MCF 10A (cell line): ENCODE results near the gene ALDH5A1. TPM values are rescaled to one million over a fixed set of nuclear protein-coding genes. Genes with fewer than 3 reads are reported as not detected.

Source experiments
- BruUV-seq: library from RNA; stranded (reverse); fragments of 400-500 nt; replicated peaks from 2 replicates; lab custom pipeline; 2021; lab: Mats Ljungman, UMichigan
- CTCF ChIA-PET: fragments of 300-600 bp; sonication (Branson Sonifier 250); formaldehyde crosslinking; extraction: SDS; loops from one replicate; lab custom pipeline; 2021; ENCODE audit warnings: antibody characterized with exemption, inconsistent platforms; lab: Yijun Ruan, JAX
- POLR2A ChIA-PET: fragments of 300-600, 350-650 bp; sonication (Branson Sonifier 250); formaldehyde crosslinking; extraction: SDS; loops from one replicate; lab custom pipeline; 2020; ENCODE audit warnings: antibody characterized with exemption, inconsistent platforms; lab: Yijun Ruan, JAX
- DNase-seq: peaks from one replicate; pipeline ENCODE4 v3.0.0-alpha.2; 2018; ENCODE audit not compliant: unreplicated experiment
- H3K27ac Mint-ChIP-seq: one replicate; pipeline ENCODE4 v1.8.0; 2022; ENCODE audit warnings: mild to moderate bottlenecking, low read depth, mixed read lengths; ENCODE audit not compliant: unreplicated experiment
- H3K27me3 Mint-ChIP-seq: one replicate; pipeline ENCODE4 v1.8.0; 2022; ENCODE audit warnings: mixed read lengths; ENCODE audit not compliant: insufficient read depth, unreplicated experiment
- H3K36me3 Mint-ChIP-seq: one replicate; pipeline ENCODE4 v1.8.0; 2022; ENCODE audit warnings: mild to moderate bottlenecking, moderate library complexity, mixed read lengths; ENCODE audit not compliant: insufficient read depth, unreplicated experiment
- H3K4me1 Mint-ChIP-seq: one replicate; pipeline ENCODE4 v1.8.0; 2022; ENCODE audit warnings: mixed read lengths; ENCODE audit not compliant: insufficient read depth, unreplicated experiment
- H3K4me3 Mint-ChIP-seq: one replicate; pipeline ENCODE4 v1.8.0; 2022; ENCODE audit warnings: mild to moderate bottlenecking, moderate library complexity, mixed read lengths; ENCODE audit not compliant: unreplicated experiment
- H3K9me3 Mint-ChIP-seq: one replicate; pipeline ENCODE4 v1.8.0; 2022; ENCODE audit warnings: mixed read lengths; ENCODE audit not compliant: unreplicated experiment
- intact Hi-C: fragments of 100-400 bp; cut with micrococcal nuclease; formaldehyde crosslinking; loops from 2 replicates; pipeline ENCODE4 v1.14.1; 2022
- total RNA-seq: library from RNA; stranded (reverse); gene quantifications from 2 replicates; pipeline ENCODE4 v1.2.3, GENCODE V29; 2022
- TF ChIP-seq, protein P1 (sequence below): fragments of 200-600 bp; IDR thresholded peaks from one replicate; pipeline ENCODE4 v1.8.0; 2022; ENCODE audit warnings: antibody characterized with exemption, mild to moderate bottlenecking; ENCODE audit not compliant: unreplicated experiment

Gene ALDH5A1
- total RNA-seq, 1 experiment from 2014 or later = 1.7 TPM

DNA sequence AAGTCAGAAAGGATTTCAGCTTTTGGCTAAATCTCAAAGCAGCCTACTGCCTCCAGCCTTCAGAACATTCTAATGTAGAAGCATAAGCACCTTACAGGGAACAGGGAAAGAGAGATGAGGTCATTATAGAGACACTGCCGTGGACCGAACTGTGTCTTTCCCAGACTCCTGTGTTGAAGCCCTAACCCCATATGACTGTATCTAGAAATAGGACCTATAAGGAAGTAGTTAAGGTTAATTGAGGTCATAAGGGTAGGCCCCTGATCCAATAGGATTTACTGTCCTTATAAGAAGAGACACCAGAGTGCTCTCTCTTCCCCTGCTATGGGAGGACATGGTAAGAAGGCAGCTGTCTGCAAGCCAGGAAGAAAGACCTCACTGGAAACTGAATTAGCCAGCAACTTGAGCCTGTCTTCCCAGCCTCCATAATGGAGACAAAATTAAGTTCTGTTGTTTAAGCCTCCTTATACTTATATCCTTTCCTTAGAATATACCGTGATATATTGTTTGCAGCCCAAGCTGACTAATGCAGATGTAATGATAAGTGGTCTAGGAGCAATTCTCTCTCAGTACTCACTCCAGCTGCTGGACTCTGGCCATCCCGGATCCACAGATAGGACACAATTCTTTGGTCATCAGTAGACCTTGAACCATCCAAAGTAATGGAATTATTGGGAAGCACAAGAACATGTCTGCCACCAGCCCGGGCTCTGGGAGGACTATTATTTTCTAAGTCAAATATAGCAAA lies 71.4 kb downstream of the ALDH5A1 start:
- Mint-ChIP-seq H3K9me3 (no peaks in the 10 kb centered on the region), H3K27me3 (no peaks in the 10 kb centered on the region), H3K36me3 (no peaks in the 10 kb centered on the region), H3K4me1 (no peaks in the 10 kb centered on the region), H3K27ac (no peak overlapping the region), H3K4me3 (no peak overlapping the region)
- TF ChIP-seq, protein P1, sequence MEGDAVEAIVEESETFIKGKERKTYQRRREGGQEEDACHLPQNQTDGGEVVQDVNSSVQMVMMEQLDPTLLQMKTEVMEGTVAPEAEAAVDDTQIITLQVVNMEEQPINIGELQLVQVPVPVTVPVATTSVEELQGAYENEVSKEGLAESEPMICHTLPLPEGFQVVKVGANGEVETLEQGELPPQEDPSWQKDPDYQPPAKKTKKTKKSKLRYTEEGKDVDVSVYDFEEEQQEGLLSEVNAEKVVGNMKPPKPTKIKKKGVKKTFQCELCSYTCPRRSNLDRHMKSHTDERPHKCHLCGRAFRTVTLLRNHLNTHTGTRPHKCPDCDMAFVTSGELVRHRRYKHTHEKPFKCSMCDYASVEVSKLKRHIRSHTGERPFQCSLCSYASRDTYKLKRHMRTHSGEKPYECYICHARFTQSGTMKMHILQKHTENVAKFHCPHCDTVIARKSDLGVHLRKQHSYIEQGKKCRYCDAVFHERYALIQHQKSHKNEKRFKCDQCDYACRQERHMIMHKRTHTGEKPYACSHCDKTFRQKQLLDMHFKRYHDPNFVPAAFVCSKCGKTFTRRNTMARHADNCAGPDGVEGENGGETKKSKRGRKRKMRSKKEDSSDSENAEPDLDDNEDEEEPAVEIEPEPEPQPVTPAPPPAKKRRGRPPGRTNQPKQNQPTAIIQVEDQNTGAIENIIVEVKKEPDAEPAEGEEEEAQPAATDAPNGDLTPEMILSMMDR = no peak
- CTCF ChIA-PET = interaction anchor here (0.8 to 4.9 kb wide), 2 partner anchors 12 to 15 kb away, joined by 4 to 34 read pairs; no protein-coding TSS in a partner anchor
- no peak for DNase-seq
- intact Hi-C loops = no loop called here
- POLR2A ChIA-PET = no interaction called here
- no TSS peak for BruUV-seq

DNA sequence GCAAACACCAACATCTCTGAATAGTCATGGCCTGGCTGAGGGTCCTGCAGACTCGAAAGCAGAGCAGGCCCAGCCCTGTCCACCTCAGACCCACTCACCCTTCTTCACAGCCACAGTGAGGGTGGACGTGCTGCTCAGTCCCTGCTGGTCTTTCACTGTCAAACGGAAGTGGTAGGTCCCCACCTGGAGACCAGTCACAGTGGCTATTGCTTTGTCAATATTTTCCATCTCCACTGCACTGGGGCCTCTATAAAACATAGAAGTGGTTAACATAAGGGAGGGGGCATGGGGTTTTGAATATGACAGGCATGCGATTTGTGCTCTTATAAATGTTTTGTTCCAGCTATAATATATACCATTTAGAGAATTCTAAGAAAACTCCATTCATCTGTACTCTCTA lies 73.9 kb downstream of the ALDH5A1 start:
- H3K9me3 Mint-ChIP-seq = no peaks in the 10 kb centered on the region
- no peaks in the 10 kb centered on the region for H3K27me3 Mint-ChIP-seq
- H3K36me3 Mint-ChIP-seq = no peaks in the 10 kb centered on the region
- POLR2A ChIA-PET = interaction anchor here (0.6 kb wide), 1 partner anchor 228 kb away, joined by 3 read pairs; no protein-coding TSS in a partner anchor
- intact Hi-C loops = no loop called here
- no peak overlapping the region for H3K4me3 Mint-ChIP-seq
- DNase-seq = no peak
- H3K4me1 Mint-ChIP-seq = no peaks in the 10 kb centered on the region
- CTCF ChIA-PET = interaction anchor here (0.9 to 2.5 kb wide), 2 partner anchors 11 to 12 kb away, joined by 3 to 10 read pairs; no protein-coding TSS in a partner anchor
- TF ChIP-seq, protein P1 = no peak
- no TSS peak for BruUV-seq
- no peak overlapping the region for H3K27ac Mint-ChIP-seq

DNA sequence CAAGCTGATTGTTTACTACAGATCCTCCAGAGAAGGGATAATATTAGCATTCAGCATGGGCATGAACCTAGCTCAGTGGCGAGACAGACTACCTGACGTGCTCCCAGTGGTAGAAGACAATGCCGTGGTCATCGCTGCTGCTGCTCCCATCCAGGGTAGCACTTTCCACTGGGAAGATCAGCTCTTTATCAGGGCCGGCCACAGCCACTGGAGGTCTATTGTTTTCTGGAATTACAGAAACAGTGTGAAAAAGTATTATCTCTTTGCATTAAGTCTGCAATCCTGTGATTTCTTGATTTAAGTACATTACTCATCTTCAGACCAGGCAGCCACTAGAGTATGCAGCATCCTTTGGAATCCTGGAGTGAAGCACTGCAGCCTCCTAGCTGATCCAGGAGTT lies 75.0 kb downstream of the ALDH5A1 start:
- Mint-ChIP-seq H3K36me3 (no peaks in the 10 kb centered on the region), H3K9me3 (no peaks in the 10 kb centered on the region), H3K4me1 (no peaks in the 10 kb centered on the region), H3K27ac (no peak overlapping the region), H3K4me3 (no peak overlapping the region), H3K27me3 (no peaks in the 10 kb centered on the region)
- intact Hi-C loops = no loop called here
- ChIA-PET CTCF (interaction anchor here (2.5 kb wide), 1 partner anchor 10 kb away, joined by 10 read pairs; no protein-coding TSS in a partner anchor), POLR2A (interaction anchor here (0.6 kb wide), 1 partner anchor 194 kb away, joined by 3 read pairs; no protein-coding TSS in a partner anchor)
- DNase-seq = no peak
- BruUV-seq = no TSS peak
- TF ChIP-seq, protein P1 = no peak

DNA sequence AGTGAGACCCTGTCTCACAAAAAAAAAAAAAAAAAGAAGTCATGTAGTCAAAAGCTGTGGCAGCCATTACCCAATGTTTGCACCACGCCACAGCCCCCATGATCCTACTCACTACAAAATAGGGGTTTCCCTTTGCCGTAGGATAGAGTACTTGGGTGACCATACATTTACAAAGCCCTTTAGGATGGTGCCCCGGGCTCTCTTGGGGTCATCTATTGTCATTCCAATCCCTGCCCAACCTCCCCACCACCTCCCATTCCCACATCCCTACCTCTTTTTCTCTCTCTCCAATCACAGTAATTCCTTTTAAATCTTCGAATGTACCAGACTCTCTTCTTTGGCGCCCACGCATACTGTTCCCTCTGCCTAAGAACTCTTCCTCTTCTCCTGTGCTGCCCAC lies 76.6 kb downstream of the ALDH5A1 start:
- Mint-ChIP-seq H3K36me3 (no peaks in the 10 kb centered on the region), H3K4me1 (no peaks in the 10 kb centered on the region), H3K4me3 (no peak overlapping the region), H3K27me3 (no peaks in the 10 kb centered on the region), H3K27ac (no peak overlapping the region), H3K9me3 (no peaks in the 10 kb centered on the region)
- ChIA-PET CTCF (interaction anchor here (1.8 kb wide), 2 partner anchors 10 to 12 kb away, joined by 4 to 15 read pairs; no protein-coding TSS in a partner anchor), POLR2A (interaction anchor here (0.6 kb wide), 1 partner anchor 642 kb away, joined by 3 read pairs; no protein-coding TSS in a partner anchor)
- no peak for DNase-seq
- BruUV-seq = no TSS peak
- intact Hi-C loops = no loop called here
- TF ChIP-seq, protein P1 = no peak
